ENCODE measurements around the gene PADI2. TPM values are rescaled to one million over a fixed set of nuclear protein-coding genes. Genes with fewer than 3 reads are reported as not detected.
"Not testable (repeated sequence)": the region's sequence is repeated elsewhere in the genome, so short reads cannot be mapped to it uniquely, and the experiment has no call there.

PADI2 gene
- total and polyA plus RNA-seq, 3 donors from 2014 or later: 0.99 to 3.2 (median 1.1) TPM

DNA sequence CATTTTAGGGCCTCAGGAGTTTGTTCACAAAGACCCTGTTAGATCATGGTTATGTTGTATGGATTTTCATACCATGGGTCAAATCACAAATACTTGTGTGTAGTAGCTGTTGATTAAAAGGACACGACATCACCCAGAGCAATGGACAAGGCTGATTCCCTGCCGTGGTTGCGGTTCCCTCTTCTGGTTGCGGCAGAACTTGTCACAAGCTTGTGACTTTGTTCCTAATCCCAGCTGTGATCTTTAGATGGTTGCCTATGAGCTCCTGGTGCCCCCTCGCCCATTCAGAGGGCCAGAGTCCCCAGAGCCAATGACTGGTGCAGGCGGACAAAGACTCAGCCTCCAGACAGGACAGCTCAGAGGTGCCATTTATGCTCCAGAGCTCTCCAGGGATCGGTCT lies 53.6 kb downstream of the PADI2 start:
- 83% methylated on average over 7 of the region's 7 CpGs for WGBS, 2 donors
- TF ChIP-seq, protein P1, sequence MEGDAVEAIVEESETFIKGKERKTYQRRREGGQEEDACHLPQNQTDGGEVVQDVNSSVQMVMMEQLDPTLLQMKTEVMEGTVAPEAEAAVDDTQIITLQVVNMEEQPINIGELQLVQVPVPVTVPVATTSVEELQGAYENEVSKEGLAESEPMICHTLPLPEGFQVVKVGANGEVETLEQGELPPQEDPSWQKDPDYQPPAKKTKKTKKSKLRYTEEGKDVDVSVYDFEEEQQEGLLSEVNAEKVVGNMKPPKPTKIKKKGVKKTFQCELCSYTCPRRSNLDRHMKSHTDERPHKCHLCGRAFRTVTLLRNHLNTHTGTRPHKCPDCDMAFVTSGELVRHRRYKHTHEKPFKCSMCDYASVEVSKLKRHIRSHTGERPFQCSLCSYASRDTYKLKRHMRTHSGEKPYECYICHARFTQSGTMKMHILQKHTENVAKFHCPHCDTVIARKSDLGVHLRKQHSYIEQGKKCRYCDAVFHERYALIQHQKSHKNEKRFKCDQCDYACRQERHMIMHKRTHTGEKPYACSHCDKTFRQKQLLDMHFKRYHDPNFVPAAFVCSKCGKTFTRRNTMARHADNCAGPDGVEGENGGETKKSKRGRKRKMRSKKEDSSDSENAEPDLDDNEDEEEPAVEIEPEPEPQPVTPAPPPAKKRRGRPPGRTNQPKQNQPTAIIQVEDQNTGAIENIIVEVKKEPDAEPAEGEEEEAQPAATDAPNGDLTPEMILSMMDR (IDR thresholded peaks at IDR 0.05): no peak
- no peak for TF ChIP-seq POLR2A (IDR thresholded peaks at IDR 0.05)
- no peak for DNase-seq
- Histone ChIP-seq H3K9me3 (no peaks in the 10 kb centered on the region), H3K4me3 (no peak overlapping the region), H3K4me1 (no peaks in the 10 kb centered on the region), H3K27me3 (no peaks in the 10 kb centered on the region), H3K27ac (no peak overlapping the region), H3K36me3 (ENCODE audit: low read depth, missing control alignments) (no peaks in the 10 kb centered on the region)
- intact Hi-C loops (cut with DNase I; ENCODE audit: low total_unique reads): no loop called here

DNA sequence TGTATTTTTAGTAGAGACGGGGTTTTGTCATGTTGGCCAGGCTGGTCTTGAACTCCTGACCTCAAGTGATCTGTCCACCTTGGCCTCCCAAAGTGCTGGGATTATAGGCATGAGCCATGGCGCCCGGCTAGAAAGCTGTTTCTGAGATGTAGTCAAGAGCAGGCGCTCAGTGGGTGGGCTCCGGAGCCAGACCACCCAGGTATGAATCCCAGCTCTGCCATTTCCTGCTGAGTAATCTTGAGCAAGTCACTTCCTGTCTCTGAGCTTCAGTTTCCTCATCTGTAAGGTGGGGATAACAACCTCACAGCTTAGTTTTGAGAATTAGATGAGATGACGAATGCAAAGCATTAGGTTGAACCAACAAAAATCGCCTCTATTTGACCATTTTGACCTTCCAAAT lies 56.5 kb downstream of the PADI2 start:
- H3K27ac ChIP-seq; H3K27me3 ChIP-seq; H3K36me3 ChIP-seq (ENCODE audit: low read depth, missing control alignments); H3K4me3 ChIP-seq; DNase-seq; H3K4me1 ChIP-seq; H3K9me3 ChIP-seq: not testable (repeated sequence)
- intact Hi-C loops (cut with DNase I; ENCODE audit: low total_unique reads): loop anchor here (5.0 kb wide), 1 partner anchor 175 kb away; no protein-coding TSS in a partner anchor
- WGBS, 2 donors: 76 to 89% methylated on average over 7 of the region's 7 CpGs

DNA sequence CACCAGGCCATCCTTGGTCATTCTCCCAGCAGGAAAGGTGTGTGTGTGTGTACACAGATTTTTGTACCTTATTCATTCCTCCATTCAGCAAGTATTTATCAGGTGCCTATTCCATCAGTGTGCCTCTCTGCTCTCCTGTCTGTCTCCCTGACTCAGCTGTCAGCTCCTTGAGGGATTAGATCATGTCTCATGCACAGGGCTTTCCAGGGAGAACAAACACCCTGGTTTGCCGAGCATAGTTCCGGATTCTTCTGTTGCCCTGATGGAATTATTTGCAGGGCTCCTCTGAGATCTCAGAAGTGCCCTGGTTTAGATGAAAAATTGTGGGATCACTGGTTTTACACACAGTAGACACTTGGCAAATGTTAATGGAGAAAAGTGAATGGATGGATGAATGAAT lies 57.4 kb downstream of the PADI2 start:
- Histone ChIP-seq H3K9me3 (no peaks in the 10 kb centered on the region), H3K4me3 (no peak overlapping the region), H3K4me1 (no peaks in the 10 kb centered on the region), H3K27me3 (no peaks in the 10 kb centered on the region), H3K27ac (no peak overlapping the region), H3K36me3 (ENCODE audit: low read depth, missing control alignments) (no peaks in the 10 kb centered on the region)
- no peak for DNase-seq
- intact Hi-C loops (cut with DNase I; ENCODE audit: low total_unique reads): loop anchor here (5.0 kb wide), 1 partner anchor 175 kb away; no protein-coding TSS in a partner anchor
- TF ChIP-seq POLR2A (IDR thresholded peaks at IDR 0.05): no peak
- TF ChIP-seq, protein P1 (IDR thresholded peaks at IDR 0.05): no peak
- WGBS, 2 donors: 91 to 98% methylated on average over 2 of the region's 2 CpGs

DNA sequence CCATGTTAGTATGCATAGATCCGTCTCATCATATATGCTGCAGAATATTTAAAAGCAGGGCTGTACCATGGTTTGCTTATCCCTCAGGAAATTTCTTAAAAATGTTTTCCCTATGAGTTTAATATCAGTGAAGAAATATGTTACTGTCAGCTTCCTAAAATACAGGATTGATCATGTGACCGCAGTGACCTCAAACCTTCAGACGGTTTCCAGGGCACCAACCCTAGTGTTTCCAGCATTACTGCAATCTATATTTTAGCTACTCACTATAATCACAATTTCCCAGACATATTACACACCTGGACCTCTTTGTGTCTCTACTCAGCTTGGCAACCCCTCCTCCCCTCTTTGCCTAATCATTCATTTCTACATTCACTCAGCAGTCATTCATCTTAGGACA lies 57.8 kb downstream of the PADI2 start:
- no peak overlapping the region for H3K27ac ChIP-seq
- no peaks in the 10 kb centered on the region for H3K27me3 ChIP-seq
- no peak overlapping the region for H3K4me3 ChIP-seq
- no peaks in the 10 kb centered on the region for H3K36me3 ChIP-seq (ENCODE audit: low read depth, missing control alignments)
- no peak for DNase-seq
- WGBS, 2 donors: 85 to 93% methylated on average over 3 of the region's 3 CpGs
- no peaks in the 10 kb centered on the region for H3K4me1 ChIP-seq
- no peaks in the 10 kb centered on the region for H3K9me3 ChIP-seq
- intact Hi-C loops (cut with DNase I; ENCODE audit: low total_unique reads): loop anchor here (5.0 kb wide), 1 partner anchor 176 kb away; no protein-coding TSS in a partner anchor
- no peak for TF ChIP-seq POLR2A (IDR thresholded peaks at IDR 0.05)
- TF ChIP-seq, protein P1 (IDR thresholded peaks at IDR 0.05): no peak

DNA sequence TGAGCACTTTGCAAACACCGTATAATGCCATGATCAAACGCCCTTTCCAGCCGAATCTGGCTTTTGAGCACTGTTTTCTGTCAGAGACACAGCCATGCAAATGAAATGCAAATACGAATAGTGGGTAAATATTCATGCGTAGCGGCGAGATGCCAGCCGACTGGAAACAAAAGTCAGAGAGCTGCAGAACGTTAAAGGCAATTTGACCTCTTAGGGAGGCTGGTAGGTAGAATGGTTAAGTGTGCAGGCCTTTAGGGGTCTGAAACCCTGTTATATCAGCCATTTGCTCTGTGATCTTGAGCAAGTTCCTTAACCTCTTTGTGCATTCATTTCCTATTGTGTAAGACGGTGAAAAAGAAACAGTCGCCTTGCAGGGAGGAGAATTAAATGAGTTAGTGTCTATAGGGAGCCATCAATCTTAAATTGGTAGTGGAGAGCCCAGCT lies 58.9 kb downstream of the PADI2 start:
- no peak overlapping the region for H3K4me3 ChIP-seq
- H3K9me3 ChIP-seq: no peaks in the 10 kb centered on the region
- no peaks in the 10 kb centered on the region for H3K36me3 ChIP-seq (ENCODE audit: low read depth, missing control alignments)
- WGBS, 2 donors: 66 to 73% methylated on average over 11 of the region's 11 CpGs
- TF ChIP-seq POLR2A (IDR thresholded peaks at IDR 0.05): no peak
- TF ChIP-seq, protein P1 (IDR thresholded peaks at IDR 0.05): no peak
- intact Hi-C loops (cut with DNase I; ENCODE audit: low total_unique reads): loop anchor here (5.0 kb wide), 1 partner anchor 177 kb away; no protein-coding TSS in a partner anchor
- DNase-seq: no peak
- H3K4me1 ChIP-seq: no peaks in the 10 kb centered on the region
- H3K27ac ChIP-seq: no peak overlapping the region
- H3K27me3 ChIP-seq: no peaks in the 10 kb centered on the region
